GM18508 (cell line): ENCODE data around the gene ZNF526.
A peak's percentile ranks its signal among the peaks of the same experiment; 100 is the strongest.

ENCODE experiments used
- ATAC-seq: cut with Tn5 transposase; IDR thresholded peaks from one replicate; pipeline ENCODE4 v1.9.1; 2021; ENCODE audit warnings: moderate number of reproducible peaks; ENCODE audit not compliant: insufficient read depth, unreplicated experiment

ZNF526 gene, protein sequence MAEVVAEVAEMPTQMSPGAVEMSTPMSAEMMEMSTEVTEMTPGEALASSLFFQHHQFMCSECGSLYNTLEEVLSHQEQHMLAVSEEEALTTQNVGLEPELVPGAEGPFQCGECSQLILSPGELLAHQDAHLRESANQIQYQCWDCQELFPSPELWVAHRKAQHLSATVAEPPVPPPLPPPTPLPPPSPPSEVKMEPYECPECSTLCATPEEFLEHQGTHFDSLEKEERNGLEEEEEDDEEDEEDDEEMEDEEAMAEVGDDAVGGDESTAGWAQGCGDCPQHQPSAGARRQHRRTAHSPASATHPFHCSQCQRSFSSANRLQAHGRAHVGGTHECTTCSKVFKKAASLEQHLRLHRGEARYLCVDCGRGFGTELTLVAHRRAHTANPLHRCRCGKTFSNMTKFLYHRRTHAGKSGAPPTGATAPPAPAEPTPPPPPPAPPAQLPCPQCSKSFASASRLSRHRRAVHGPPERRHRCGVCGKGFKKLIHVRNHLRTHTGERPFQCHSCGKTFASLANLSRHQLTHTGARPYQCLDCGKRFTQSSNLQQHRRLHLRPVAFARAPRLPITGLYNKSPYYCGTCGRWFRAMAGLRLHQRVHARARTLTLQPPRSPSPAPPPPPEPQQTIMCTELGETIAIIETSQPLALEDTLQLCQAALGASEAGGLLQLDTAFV

GRCh38 chr19:42219812-42220750, at the start of gene ZNF526:
Gene ZNF526, plus strand, starts transcription at chr19:42220312. Its CDS starts 4,092 bp downstream, at chr19:42224404.
- ATAC-seq: peak; percentile 38

DNA sequence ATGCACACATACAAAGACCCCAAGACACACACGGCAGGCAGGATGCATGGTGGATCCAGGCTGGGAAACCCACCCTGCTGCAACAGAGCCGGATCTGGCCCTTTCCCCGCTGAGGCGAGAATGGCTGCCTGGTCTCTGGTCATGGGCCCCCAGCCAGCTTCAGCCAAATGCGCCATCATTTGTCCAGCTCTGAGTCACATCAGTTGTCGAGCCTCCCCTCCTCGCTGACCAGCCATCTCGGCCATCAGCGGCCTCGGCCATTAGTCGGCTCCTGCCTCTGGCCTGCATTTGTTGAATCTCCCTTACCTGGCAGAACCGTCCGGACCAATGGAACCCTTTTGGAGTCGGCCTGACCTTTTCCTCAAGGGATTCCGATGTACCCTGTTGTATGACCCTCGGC, 49.4 kb upstream of the ZNF526 start:
- ATAC-seq: no peak

DNA sequence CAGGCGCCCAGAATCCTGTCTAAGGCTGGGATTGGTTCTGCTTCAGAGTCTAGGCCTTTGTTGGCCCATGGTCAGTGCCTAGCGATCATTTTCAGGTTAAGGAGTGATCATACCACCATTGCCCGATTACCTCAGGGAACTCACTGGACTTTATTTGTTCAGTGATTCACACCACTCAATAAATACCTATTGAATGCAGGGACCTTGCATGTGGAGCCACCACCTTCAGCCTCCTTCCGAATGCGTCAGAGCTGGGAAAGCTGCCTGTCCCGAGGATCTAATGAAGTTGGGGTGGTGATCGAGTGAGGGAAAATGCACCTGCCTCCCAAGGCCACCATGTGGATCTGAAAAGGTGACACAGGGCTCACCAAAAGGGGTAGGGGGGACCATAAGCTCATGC, 47.9 kb upstream of the ZNF526 start:
- ATAC-seq: no peak

GRCh38 chr19:42173695-42174094, 46.4 kb upstream of the ZNF526 start:
- ATAC-seq: no peak

GRCh38 chr19:42174188-42174587, 45.9 kb upstream of the ZNF526 start:
- no peak for ATAC-seq

- no peak for ATAC-seq
These were observed 45.0 kb upstream of the ZNF526 start for GRCh38 chr19:42174958-42175734.

- ATAC-seq: no peak
These were observed 44.0 kb upstream of the ZNF526 start for GRCh38 chr19:42175952-42176648.

DNA sequence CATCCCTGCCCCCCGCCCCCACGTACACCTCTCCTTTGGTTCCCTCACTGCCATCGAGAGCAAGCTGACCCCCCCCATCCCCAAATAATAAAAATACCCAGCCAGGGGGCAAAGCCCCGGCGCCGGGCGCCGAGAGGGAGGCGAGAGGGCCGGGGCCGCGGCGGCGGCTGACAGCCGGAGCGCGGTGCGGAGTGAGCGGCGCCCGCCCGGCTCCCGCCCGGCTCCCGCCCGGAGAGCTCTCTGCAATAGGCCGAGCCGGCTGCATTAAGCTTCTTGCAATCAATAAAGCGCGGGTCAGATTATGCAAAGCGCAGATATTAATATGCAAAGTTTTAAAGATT, 43.5 kb upstream of the ZNF526 start:
- ATAC-seq: no peak

GRCh38 chr19:42176990-42177685, 43.0 kb upstream of the ZNF526 start:
- ATAC-seq: no peak

DNA sequence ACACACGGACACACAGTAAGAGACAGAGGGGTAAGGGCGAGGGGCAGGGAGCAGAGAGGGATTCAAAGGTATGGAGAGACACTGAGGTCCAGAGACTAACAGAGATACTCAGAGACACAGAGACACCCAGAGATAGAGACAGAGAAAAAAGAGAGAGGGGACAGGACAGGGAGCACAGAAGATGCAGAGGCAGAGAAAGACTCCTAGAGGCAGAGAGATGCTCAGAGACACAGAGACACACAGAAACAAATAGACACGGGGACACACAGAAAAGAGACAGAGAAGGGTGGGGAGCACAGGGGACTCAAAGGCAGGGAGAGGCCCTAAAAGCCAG, 42.5 kb upstream of the ZNF526 start:
- ATAC-seq: no peak

DNA sequence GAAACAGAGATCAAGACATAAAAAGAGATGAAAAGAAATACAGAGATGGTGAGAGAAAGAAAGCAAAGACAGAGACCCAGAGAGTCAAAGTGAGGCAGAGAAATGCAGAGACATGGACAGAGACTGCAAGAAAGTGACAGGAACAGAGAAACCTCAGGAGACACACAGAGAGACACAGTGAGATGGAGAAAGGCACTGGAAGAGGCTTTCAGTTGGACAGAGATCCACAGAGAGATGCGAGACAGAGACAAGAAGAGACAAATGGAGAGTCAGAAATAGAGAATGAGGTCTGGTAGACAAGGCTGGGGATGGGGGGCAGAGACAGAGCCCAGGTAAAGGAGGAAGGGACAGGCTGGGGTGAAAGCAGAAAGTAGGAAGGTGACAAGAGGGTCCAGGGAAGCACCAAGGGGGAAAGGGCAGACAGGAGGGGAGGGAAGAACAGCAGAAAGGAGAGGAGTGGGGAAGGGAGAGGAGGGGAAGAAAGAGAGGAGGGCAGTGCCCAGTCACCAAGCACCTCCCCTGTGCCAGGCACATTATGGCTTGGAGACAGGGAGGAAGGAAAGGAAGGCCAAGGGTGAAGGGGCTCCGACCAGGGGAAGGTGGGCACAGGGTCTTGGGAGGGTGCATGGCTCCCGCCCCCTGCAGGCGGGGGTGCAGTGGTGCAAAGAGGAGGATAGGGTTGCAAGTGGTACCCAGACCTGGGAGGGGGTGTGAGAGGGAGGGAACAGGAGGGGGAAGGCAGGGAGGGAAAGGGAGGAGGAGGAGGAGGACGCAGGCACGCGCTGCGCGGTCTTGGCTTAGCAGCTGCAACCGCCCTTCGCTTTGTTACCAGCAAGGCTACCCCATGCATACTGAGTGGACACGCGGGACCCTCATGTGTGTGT, 41.1 kb upstream of the ZNF526 start:
- ATAC-seq: no peak

DNA sequence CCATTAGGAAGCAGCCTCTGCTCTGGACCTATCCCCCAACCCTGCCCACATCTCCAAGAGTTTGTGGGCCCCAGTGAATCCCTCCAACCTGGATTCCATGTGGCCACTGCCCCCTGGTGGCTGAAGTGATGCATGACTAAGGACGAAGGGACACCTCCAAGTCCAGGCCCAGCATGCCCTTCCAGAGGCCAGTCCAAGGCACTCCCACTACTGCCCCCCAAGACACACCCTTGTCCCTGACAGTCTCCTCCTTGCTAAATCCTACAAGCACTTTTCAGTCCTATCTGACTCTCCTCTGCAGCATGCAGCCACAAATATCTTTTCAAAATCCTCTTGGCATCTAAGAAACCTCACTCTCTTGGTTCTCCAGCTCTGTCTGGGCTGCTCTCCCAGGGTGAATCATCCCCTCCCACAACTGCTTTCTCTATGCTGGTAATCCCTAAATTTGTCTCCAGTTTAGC, 35.7 kb upstream of the ZNF526 start:
- no peak for ATAC-seq

DNA sequence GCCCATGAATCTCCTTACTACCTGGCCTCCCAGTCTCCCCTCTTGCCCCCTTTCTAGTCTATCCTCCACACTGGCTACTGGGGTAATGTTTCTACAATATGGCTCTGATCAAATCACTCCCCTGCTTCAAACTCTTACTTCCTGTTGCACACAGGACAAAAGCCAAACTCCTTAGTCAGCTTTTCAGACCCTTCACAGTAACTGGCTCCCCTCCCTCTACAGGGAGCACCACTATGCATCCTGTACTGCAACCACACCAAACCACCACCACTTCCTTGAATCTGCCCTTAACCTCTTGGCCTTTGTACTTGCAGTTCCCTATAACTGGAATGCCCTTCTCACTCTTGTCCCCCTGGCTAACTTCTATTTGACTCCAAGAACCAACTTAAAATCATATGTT, 34.8 kb upstream of the ZNF526 start:
- no peak for ATAC-seq

- ATAC-seq: no peak
These were observed 31.4 kb upstream of the ZNF526 start for GRCh38 chr19:42188665-42189064.

GRCh38 chr19:42189133-42189532, 31.0 kb upstream of the ZNF526 start:
- no peak for ATAC-seq

DNA sequence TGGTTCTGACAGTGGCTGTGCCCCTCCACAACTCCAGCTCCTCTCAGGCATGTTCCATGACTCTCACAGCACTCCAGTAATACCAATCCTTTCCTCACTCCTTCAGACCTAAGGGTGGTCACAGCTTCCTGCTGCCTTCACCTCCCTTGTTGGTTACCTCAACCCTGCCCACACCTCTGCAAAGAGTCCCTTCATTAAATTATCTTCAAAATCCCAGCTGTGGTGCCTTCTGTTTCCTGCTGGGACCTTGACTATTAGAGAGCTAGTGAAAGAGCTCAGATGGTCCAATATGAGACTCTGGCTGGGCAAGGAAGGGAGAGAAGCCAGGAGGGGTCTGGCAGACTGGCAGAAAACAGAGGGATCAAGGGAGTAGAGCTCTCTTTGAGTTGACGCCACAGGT, 28.8 kb upstream of the ZNF526 start:
- ATAC-seq: no peak

- ATAC-seq: no peak
These were observed 28.3 kb upstream of the ZNF526 start for GRCh38 chr19:42191855-42192254.

DNA sequence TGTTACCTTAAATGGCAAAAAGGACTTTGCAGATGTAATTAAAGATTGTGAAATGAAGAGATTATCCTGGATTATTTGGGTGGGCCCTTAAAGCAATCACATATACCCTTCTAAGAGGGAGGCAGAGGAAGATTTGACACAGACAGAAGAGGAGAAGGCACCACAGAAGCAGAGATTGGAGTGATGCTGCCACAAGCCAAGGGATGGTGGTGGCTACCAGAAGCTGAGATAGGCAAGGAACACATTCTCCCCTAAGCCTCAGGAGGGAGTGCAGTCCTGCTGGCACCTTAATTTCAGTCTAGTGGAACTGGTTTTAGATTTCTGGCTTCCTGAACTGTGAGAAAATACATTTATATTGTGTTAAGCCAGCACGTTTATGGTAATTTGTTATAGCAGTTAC, 26.8 kb upstream of the ZNF526 start:
- ATAC-seq: no peak
